KMS-11 (cell line): ENCODE measurements around the gene NRP1.

Experiments used
- H2AFZ ChIP-seq: fragments of 200-600 bp; sonication (generic); 2 replicates; pipeline ENCODE4 v1.6.1; 2016; ENCODE audit warnings: antibody characterized with exemption, mixed run types, low read depth
- H3K27ac ChIP-seq: fragments of 200-600 bp; sonication (generic); 2 replicates; pipeline ENCODE4 v1.6.1; 2016; ENCODE audit warnings: mild to moderate bottlenecking, mixed run types
- H3K27me3 ChIP-seq: fragments of 200-600 bp; sonication (generic); 2 replicates; pipeline ENCODE4 v1.6.1; 2017; ENCODE audit warnings: mild to moderate bottlenecking, low read depth, mixed run types, moderate library complexity; ENCODE audit not compliant: insufficient read depth
- H3K36me3 ChIP-seq: fragments of 200-600 bp; sonication (generic); 2 replicates; pipeline ENCODE4 v1.6.1; 2017; ENCODE audit warnings: mild to moderate bottlenecking, mixed run types; ENCODE audit not compliant: insufficient read depth
- H3K4me1 ChIP-seq: fragments of 200-600 bp; sonication (generic); 2 replicates; pipeline ENCODE4 v1.6.1; 2016; ENCODE audit warnings: mild to moderate bottlenecking, low read depth, mixed run types; ENCODE audit not compliant: poor library complexity, severe bottlenecking
- H3K4me2 ChIP-seq: fragments of 200-600 bp; sonication (generic); 2 replicates; pipeline ENCODE4 v1.7.0; 2016; ENCODE audit warnings: mild to moderate bottlenecking, mixed run types
- H3K4me3 ChIP-seq: fragments of 200-600 bp; sonication (generic); IDR thresholded peaks from 2 replicates; pipeline ENCODE4 v1.6.1; 2017; ENCODE audit warnings: low read depth, low read length, mixed read lengths; ENCODE audit not compliant: insufficient read depth
- H3K79me2 ChIP-seq: fragments of 200-600 bp; sonication (generic); 2 replicates; pipeline ENCODE4 v1.6.1; 2016; ENCODE audit warnings: low read depth, mixed run types; ENCODE audit not compliant: insufficient read depth
- H3K9ac ChIP-seq: fragments of 200-600 bp; sonication (generic); 2 replicates; pipeline ENCODE4 v1.6.1; 2016; ENCODE audit warnings: mild to moderate bottlenecking, mixed run types
- H4K20me1 ChIP-seq: fragments of 200-600 bp; sonication (generic); 2 replicates; pipeline ENCODE4 v1.6.1; 2016; ENCODE audit warnings: mild to moderate bottlenecking, mixed run types; ENCODE audit not compliant: insufficient read depth
- TF ChIP-seq, protein P1 (sequence below): fragments of 200-600 bp; sonication (generic); conservative IDR thresholded peaks from 2 replicates; pipeline ENCODE4 v1.6.1; 2017; ENCODE audit warnings: low read depth, mild to moderate bottlenecking, antibody characterized with exemption, low read length, moderate library complexity, mixed read lengths

Gene NRP1

DNA sequence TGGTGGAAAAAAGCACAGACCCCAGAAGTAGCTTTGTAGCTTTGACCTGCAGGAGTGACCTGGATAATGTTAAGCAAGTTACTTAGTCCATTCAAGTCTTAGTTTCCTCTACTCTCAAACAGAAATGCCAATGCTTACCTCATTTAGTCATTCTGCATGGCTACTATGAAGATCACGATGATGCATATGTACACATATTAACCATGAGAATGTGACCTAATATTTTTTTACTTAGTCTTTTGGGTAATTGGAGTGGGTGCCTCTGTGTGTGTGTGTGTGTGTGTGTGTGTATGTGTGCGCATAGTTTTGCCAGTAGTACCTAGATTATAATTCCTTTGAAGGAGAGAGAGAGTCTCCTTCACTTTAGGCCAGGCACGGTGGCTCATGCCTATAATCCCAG lies 95.8 kb downstream of the NRP1 start:
- Histone ChIP-seq H3K36me3 (no peaks in the 10 kb centered on the region), H2AFZ (no peak overlapping the region), H3K4me1 (no peaks in the 10 kb centered on the region), H4K20me1 (no peaks in the 10 kb centered on the region), H3K79me2 (no peaks in the 10 kb centered on the region), H3K9ac (no peak overlapping the region), H3K4me3 (no peak overlapping the region), H3K27me3 (no peaks in the 10 kb centered on the region), H3K4me2 (no peak overlapping the region), H3K27ac (no peak overlapping the region)
- TF ChIP-seq, protein P1, sequence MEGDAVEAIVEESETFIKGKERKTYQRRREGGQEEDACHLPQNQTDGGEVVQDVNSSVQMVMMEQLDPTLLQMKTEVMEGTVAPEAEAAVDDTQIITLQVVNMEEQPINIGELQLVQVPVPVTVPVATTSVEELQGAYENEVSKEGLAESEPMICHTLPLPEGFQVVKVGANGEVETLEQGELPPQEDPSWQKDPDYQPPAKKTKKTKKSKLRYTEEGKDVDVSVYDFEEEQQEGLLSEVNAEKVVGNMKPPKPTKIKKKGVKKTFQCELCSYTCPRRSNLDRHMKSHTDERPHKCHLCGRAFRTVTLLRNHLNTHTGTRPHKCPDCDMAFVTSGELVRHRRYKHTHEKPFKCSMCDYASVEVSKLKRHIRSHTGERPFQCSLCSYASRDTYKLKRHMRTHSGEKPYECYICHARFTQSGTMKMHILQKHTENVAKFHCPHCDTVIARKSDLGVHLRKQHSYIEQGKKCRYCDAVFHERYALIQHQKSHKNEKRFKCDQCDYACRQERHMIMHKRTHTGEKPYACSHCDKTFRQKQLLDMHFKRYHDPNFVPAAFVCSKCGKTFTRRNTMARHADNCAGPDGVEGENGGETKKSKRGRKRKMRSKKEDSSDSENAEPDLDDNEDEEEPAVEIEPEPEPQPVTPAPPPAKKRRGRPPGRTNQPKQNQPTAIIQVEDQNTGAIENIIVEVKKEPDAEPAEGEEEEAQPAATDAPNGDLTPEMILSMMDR, result no peak

DNA sequence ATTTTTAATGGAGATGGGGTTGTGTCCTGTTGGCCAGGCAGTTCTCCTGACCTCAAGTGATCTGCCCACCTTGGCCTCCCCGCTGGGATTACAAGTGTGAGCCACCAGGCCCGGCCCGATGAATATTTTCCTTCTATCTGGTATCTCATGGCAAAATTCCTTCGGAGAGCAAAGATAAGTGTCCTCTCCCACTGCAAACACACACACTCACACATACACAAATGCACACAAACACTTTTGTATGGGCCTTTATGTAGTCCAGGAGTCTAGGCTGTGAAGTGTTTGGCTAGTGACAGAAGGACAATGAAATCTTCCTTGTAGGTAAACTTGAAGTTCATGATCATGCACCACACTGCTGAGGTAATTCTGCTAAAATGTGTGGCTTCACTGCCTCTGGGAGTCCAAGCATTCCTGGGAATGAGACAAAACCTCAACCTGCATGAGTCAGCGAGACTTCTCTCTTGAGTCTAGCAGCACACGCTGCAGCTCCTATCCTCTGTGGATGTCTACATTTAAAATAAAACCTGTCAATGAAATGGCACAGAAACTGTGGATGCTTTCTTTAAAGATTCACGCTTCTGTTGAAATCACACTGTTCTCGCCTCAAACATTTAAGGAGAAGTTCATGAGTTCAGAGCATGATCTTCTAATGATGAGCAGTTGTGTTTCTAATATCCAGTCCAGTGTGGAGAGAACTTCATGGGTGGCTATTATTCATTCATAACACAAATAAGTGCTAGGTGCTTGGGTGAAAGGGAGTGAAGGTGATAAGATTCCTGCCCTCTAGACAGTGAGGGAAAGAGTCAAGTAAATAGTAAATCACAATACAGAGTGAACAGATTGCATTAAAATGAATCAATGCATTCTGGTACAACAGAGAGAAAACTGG lies 96.5 kb downstream of the NRP1 start:
- H3K36me3 ChIP-seq, result no peaks in the 10 kb centered on the region
- no peak overlapping the region for H3K4me3 ChIP-seq
- no peak overlapping the region for H3K4me2 ChIP-seq
- H2AFZ ChIP-seq, result no peak overlapping the region
- H3K27me3 ChIP-seq, result no peaks in the 10 kb centered on the region
- H3K4me1 ChIP-seq, result no peaks in the 10 kb centered on the region
- H3K9ac ChIP-seq, result no peak overlapping the region
- H3K27ac ChIP-seq, result no peak overlapping the region
- no peaks in the 10 kb centered on the region for H4K20me1 ChIP-seq
- TF ChIP-seq, protein P1, result no peak
- H3K79me2 ChIP-seq, result no peaks in the 10 kb centered on the region

DNA sequence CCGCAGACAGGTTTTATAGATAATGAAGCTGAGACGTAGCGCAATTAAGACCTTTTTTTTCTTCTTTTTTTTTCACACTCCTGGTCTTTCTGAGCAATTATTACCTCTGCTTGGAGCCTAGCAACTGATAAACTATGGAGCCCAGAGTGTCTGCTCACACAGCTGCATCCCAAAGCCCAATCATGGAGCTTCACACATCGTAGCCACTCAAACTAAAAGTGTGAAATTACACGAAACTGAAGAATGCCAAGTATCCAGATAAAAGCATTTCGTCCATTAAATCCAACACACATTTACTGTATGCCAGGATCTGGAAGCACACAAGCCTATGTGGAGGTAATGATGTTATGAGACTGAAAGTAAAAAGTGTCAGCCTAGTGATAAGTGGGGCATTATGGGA lies 97.6 kb downstream of the NRP1 start:
- Histone ChIP-seq H2AFZ (no peak overlapping the region), H3K27me3 (no peaks in the 10 kb centered on the region), H3K9ac (no peak overlapping the region), H3K79me2 (no peaks in the 10 kb centered on the region), H3K4me1 (no peaks in the 10 kb centered on the region), H3K4me2 (no peak overlapping the region), H3K27ac (no peak overlapping the region), H3K4me3 (no peak overlapping the region), H4K20me1 (no peaks in the 10 kb centered on the region), H3K36me3 (no peaks in the 10 kb centered on the region)
- TF ChIP-seq, protein P1, result no peak

DNA sequence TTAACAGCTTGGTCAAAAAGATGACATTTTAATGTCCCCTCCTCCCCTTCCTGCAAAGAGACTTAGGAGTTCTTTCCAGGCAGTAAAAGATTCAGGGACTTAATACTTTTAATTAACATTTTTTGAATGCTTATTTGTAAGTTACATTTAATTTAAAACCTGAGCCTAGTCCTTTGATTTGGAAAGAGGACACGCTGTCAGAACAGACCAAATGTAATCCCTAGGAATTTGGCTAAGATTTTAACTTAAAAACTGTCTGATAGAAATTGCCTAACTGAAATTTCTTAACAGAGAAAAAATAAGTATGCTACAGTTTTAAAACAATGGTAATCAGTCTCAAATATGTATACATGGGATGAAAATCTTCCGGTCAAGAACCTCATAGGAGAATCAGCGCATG lies 98.5 kb downstream of the NRP1 start:
- no peak overlapping the region for H3K27ac ChIP-seq
- H3K36me3 ChIP-seq, result no peaks in the 10 kb centered on the region
- H3K79me2 ChIP-seq, result no peaks in the 10 kb centered on the region
- no peak overlapping the region for H3K4me3 ChIP-seq
- TF ChIP-seq, protein P1, result no peak
- no peaks in the 10 kb centered on the region for H4K20me1 ChIP-seq
- H3K27me3 ChIP-seq, result no peaks in the 10 kb centered on the region
- no peak overlapping the region for H3K9ac ChIP-seq
- no peak overlapping the region for H3K4me2 ChIP-seq
- H2AFZ ChIP-seq, result no peak overlapping the region
- no peaks in the 10 kb centered on the region for H3K4me1 ChIP-seq
